ENCODE results near the gene INAFM2. TPM values are rescaled to one million over a fixed set of nuclear protein-coding genes. Genes with fewer than 3 reads are reported as not detected.

Gene INAFM2
- total RNA-seq, 6 experiments from 2014 or later, result 19.6 to 32.8 (median 23.4) TPM

GRCh38 chr15:40307421-40308211, 15.9 kb upstream of the INAFM2 start, which contains the start of gene PLCB2:
PLCB2 (minus strand) TSS chr15:40307935; CDS start chr15:40307672, 263 bp downstream.
- DNase-seq, result no peak
- TF ChIP-seq CTCF (IDR thresholded peaks at IDR 0.05), result peak; percentile 55
- Mint-ChIP-seq H3K4me3 (no peak within 1 kb of the TSS), H3K36me3 (ENCODE audit: low read depth) (no peaks in the 10 kb centered on the region), H3K4me1 (ENCODE audit: low read depth) (no peaks in the 10 kb centered on the region), H3K9me3 (no peaks in the 10 kb centered on the region), H3K27me3 (ENCODE audit: insufficient read depth) (peaks cover 25% of the 10 kb centered on the region), H3K27ac (no peak within 1 kb of the TSS)

GRCh38 chr15:40309344-40309862, 14.1 kb upstream of the INAFM2 start:
- Mint-ChIP-seq H3K4me3 (no peak overlapping the region), H3K4me1 (ENCODE audit: low read depth) (peaks cover 16% of the 10 kb centered on the region), H3K27me3 (ENCODE audit: insufficient read depth) (peaks cover 16% of the 10 kb centered on the region), H3K9me3 (no peaks in the 10 kb centered on the region), H3K36me3 (ENCODE audit: low read depth) (no peaks in the 10 kb centered on the region), H3K27ac (no peak overlapping the region)
- TF ChIP-seq CTCF (IDR thresholded peaks at IDR 0.05), result no peak
- DNase-seq, result no peak

- no peak for DNase-seq
- no peaks in the 10 kb centered on the region for H3K9me3 Mint-ChIP-seq
Observed at GRCh38 chr15:40310001-40310959, 13.2 kb upstream of the INAFM2 start.

GRCh38 chr15:40310993-40311392, 12.5 kb upstream of the INAFM2 start:
- Mint-ChIP-seq H3K4me3 (no peak overlapping the region), H3K27me3 (ENCODE audit: insufficient read depth) (peaks cover 12% of the 10 kb centered on the region), H3K4me1 (ENCODE audit: low read depth) (peaks cover 32% of the 10 kb centered on the region), H3K36me3 (ENCODE audit: low read depth) (no peaks in the 10 kb centered on the region), H3K9me3 (no peaks in the 10 kb centered on the region), H3K27ac (no peak overlapping the region)
- no peak for TF ChIP-seq CTCF (IDR thresholded peaks at IDR 0.05)
- DNase-seq, result no peak

More at GRCh38 chr15:40310001-40310959, 13.2 kb upstream of the INAFM2 start:
- H3K4me3 Mint-ChIP-seq, result no peak overlapping the region
- peaks cover 14% of the 10 kb centered on the region for H3K27me3 Mint-ChIP-seq (ENCODE audit: insufficient read depth)
- no peak overlapping the region for H3K27ac Mint-ChIP-seq
- peak; percentile 85 for TF ChIP-seq CTCF (IDR thresholded peaks at IDR 0.05)
- H3K36me3 Mint-ChIP-seq (ENCODE audit: low read depth), result no peaks in the 10 kb centered on the region
- peaks cover 25% of the 10 kb centered on the region for H3K4me1 Mint-ChIP-seq (ENCODE audit: low read depth)

- no peak for DNase-seq
- no peak for TF ChIP-seq CTCF (IDR thresholded peaks at IDR 0.05)
- H3K9me3 Mint-ChIP-seq, result no peaks in the 10 kb centered on the region
- no peaks in the 10 kb centered on the region for H3K36me3 Mint-ChIP-seq (ENCODE audit: low read depth)
- H3K27me3 Mint-ChIP-seq (ENCODE audit: insufficient read depth), result peaks cover 3% of the 10 kb centered on the region
- peaks cover 32% of the 10 kb centered on the region for H3K4me1 Mint-ChIP-seq (ENCODE audit: low read depth)
- H3K27ac Mint-ChIP-seq, result no peak overlapping the region
- H3K4me3 Mint-ChIP-seq, result no peak overlapping the region
Observed at GRCh38 chr15:40312370-40313158, 10.9 kb upstream of the INAFM2 start.

Data from HFFc6 (cell line).